Kidney epithelial cell (primary cell): ENCODE results near the gene LRRC14B. TPM values are rescaled to one million over a fixed set of nuclear protein-coding genes. Genes with fewer than 3 reads are reported as not detected.

ENCODE experiments used
- DNase-seq: peaks from one replicate; pipeline ENCODE4 v3.0.0-alpha.2; 2010; ENCODE audit warnings: low read depth
- H3K27me3 ChIP-seq: 2 replicates; pipeline ENCODE4 v1.6.0; 2011; ENCODE audit warnings: low read length; ENCODE audit not compliant: control insufficient read depth, insufficient read depth
- H3K36me3 ChIP-seq: 2 replicates; pipeline ENCODE4 v1.5.1; 2011; ENCODE audit warnings: low read length; ENCODE audit not compliant: control insufficient read depth, insufficient read depth
- H3K4me3 ChIP-seq: 2 replicates; pipeline ENCODE4 v1.5.1; 2011; ENCODE audit warnings: low read depth, mild to moderate bottlenecking, control low read depth, low read length
- CTCF ChIP-seq: IDR thresholded peaks from 2 replicates; pipeline ENCODE4 v1.5.1; 2011; ENCODE audit warnings: mild to moderate bottlenecking, moderate library complexity, low read length, control low read depth, inconsistent platforms; ENCODE audit not compliant: insufficient read depth, poor library complexity, severe bottlenecking
- total RNA-seq: library from RNA; depleted of rRNA; stranded (reverse); fragments of >200 nt; gene quantifications from 2 replicates; pipeline ENCODE4 v1.2.3, GENCODE V29; 2015

The LRRC14B gene
- total RNA-seq, 1 donor from 2014 or later: not detected

DNA sequence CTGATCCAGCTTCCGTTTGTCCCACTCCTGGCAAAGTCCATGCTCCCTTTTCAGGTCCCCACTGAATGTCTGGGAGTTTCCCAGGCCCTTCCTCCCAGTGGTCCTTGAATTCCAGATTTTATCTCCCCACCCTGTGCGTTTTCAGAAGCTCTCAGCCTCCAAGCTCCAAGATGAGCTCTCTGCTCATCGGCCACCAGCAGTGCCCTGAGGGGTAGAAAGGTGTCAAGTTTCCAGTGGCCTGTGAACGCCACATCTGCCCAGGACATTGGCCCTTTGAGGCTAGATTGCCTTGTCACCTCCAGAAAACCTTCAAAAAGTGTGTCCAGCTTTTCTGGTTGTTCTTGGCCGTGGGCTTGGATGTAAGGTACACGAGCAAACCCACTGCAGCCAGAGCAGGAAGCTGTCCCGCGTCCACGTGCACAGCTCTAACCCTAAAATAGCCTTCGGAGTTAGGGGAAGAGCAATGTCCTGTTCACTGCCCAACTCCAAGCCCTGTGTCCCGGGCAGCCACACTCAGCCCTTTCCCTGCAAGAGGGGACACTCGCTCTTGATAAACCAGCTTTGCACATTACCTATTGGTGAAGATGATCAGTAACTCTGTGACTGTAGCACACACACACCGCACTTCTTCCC is 10.9 kb upstream of the LRRC14B start:
- DNase-seq: no peak
- H3K36me3 ChIP-seq: no peaks in the 10 kb centered on the region
- no peak for TF ChIP-seq CTCF
- H3K4me3 ChIP-seq: no peak overlapping the region
- peaks cover 4% of the 10 kb centered on the region for H3K27me3 ChIP-seq

- no peaks in the 10 kb centered on the region for H3K36me3 ChIP-seq
- peaks cover 4% of the 10 kb centered on the region for H3K27me3 ChIP-seq
- TF ChIP-seq CTCF: no peak
- H3K4me3 ChIP-seq: no peak overlapping the region
- DNase-seq: no peak
Measured at GRCh38 chr5:181160-181559, 10.1 kb upstream of the LRRC14B start.

DNA sequence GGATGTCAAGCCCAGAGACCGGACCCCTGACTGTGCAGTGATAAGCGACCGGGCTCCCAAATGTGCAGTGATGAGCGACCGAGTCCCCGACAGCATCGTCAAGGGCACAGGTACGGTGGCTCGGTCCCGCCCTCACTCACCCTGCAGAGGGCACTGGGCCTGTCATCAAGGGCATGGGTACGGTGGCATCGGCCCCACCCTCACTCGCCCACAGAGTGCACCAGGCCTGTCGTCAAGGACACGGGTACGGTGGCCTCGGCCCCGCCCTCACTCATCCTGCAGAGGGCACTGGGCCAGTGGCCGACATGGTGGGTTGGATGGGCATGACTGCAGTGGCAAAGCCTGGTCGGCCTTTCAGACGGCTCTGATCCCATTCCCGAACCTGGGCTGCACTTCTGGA is 9.7 kb upstream of the LRRC14B start:
- Histone ChIP-seq H3K4me3 (no peak overlapping the region), H3K27me3 (peaks cover 4% of the 10 kb centered on the region), H3K36me3 (no peaks in the 10 kb centered on the region)
- TF ChIP-seq CTCF: no peak
- no peak for DNase-seq

DNA sequence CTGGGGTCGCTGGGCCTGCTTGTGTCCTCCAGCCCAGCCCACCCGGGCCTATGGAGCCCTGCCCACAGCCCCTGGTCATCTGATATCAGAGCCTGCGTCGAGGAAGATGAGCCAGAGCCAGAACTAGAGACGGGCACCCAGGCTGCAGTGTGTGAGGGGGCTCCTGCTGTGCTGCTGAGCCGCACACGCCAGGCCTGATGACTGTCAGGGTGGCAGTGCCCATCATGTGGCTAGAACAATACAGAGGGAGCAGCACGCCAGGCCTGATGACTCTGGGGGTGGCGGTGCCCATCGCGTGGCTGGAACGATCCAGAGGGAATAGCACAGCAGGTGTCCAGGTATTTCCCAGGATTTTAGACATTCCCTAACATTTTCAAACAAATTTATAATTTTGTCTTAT is 9.2 kb upstream of the LRRC14B start:
- no peak for DNase-seq
- Histone ChIP-seq H3K27me3 (peaks cover 2% of the 10 kb centered on the region), H3K4me3 (no peak overlapping the region)

DNA sequence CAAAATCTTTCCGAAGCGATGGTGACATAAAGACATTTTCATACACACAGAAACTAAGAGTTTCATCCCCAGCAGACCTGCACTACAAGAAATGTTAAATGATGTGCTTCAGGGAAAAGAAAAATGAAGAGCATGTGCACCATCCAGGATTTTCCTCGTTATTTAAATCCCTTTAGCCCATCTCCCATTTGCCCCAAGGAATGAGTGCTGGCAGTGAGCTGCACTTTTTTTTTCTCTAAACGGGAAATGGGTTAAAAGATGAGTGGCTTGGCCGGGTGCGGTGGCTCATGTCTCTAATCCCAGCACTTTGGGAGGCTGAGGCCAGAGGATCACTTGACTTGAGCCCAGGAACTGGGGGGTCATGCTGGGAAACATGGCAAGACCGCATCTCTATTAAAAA is 6.8 kb upstream of the LRRC14B start:
- TF ChIP-seq CTCF: no peak
- Histone ChIP-seq H3K27me3 (peaks cover 9% of the 10 kb centered on the region), H3K4me3 (no peak overlapping the region), H3K36me3 (no peaks in the 10 kb centered on the region)
- DNase-seq: no peak

More for the DNA sequence above, 9.2 kb upstream of the LRRC14B start:
- no peak for TF ChIP-seq CTCF
- no peaks in the 10 kb centered on the region for H3K36me3 ChIP-seq
